GM12872 (cell line): ENCODE measurements around the gene ABCA2.

Experiments
- TF ChIP-seq, protein P1 (sequence below): IDR thresholded peaks from 3 replicates; pipeline ENCODE4 v1.5.1; 2011; ENCODE audit warnings: low read depth, mild to moderate bottlenecking, low read length, moderate library complexity; ENCODE audit not compliant: insufficient read depth

ABCA2 gene

GRCh38 chr9:137067860-137068538, 40.0 kb upstream of the ABCA2 start:
- TF ChIP-seq, protein P1, sequence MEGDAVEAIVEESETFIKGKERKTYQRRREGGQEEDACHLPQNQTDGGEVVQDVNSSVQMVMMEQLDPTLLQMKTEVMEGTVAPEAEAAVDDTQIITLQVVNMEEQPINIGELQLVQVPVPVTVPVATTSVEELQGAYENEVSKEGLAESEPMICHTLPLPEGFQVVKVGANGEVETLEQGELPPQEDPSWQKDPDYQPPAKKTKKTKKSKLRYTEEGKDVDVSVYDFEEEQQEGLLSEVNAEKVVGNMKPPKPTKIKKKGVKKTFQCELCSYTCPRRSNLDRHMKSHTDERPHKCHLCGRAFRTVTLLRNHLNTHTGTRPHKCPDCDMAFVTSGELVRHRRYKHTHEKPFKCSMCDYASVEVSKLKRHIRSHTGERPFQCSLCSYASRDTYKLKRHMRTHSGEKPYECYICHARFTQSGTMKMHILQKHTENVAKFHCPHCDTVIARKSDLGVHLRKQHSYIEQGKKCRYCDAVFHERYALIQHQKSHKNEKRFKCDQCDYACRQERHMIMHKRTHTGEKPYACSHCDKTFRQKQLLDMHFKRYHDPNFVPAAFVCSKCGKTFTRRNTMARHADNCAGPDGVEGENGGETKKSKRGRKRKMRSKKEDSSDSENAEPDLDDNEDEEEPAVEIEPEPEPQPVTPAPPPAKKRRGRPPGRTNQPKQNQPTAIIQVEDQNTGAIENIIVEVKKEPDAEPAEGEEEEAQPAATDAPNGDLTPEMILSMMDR: peak; percentile 84

GRCh38 chr9:137066096-137066861, 38.2 kb upstream of the ABCA2 start:
- TF ChIP-seq, protein P1: no peak

DNA sequence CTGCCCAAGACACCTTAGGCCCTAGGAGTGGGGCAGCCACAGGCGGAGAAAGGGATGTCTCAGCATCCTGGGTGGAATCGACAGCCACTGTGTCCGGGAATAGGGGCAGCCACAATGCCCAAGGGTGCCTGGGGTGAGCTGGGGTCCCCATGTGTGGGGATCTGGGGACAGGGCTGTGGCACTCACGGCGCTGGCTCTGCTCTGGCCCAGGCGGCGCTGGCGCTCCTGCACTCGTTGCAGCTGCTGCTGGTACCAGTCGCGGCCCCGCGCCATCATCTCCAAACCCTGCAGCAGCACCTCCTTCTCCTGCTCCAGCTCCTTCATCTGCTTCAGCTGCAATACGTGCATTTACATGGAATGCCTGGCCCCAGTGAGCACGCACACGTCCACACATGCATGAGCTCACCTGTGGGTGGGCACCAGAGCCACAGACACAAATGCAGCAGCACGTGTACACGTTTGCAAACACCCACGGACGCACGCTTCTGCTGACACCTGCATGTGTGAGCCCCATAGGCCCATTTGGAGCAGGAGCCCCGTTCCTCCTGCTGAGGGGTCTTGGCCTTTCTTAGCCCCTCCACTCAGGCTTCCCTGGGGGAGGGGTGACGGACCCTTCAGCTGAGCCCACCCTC, 37.4 kb upstream of the ABCA2 start:
- TF ChIP-seq, protein P1: no peak

DNA sequence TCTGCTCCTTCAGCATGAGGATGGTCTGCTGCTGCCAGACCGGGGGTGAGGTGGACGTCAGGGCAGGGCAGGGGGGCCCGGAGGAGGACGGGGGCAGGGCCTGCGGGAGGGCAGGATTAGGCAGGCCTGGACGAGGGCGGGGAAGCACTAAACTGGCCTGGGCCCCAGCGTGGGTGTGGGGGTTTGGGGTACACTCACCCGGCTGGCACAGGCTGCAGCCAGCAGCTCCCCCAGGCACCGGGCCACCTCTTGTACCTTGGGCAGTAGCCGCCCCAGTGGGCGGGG, 36.8 kb upstream of the ABCA2 start:
- TF ChIP-seq, protein P1: no peak

DNA sequence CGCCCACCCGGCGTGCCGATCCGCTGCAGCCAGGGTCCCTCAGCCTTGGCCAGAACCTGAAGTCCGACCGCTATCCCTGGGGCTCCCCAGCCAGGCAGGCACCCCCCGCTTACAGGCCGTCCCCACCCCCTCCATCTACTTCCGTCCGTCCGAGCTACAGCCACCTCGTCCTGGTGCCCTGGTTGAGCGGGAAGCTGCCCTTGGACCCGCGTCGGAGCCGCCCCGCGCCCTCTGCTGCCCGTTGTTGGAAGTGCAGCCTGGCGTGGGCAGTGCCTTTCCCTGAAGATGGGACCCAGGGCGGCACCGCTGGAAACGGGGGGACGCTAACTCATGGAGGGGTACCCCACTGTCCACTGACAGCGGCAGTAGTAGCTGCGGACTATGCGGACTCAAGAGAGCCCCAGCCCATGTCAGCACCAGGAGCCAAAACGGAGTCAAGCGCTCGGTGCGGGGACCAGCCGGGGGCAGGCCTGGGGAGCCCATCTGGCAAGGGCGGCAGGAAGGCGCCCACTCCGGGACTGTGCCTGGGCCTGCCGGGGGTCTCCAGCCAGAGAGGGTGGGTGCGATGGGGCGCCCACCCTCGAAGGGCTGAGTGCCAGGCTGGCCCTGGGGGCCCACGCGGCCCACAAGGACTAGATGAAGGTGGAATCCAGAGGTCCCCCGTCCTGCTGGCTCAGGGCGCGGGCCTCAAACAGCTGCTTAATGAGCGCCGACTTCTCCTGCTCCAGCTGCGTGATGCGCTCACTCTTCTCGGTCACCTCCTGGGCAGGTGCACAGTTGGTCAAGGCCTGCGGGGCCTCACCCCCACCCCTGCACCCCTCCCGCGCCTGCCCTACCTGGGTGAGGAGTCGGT, 36.2 kb upstream of the ABCA2 start:
- TF ChIP-seq, protein P1: peak; percentile 91

DNA sequence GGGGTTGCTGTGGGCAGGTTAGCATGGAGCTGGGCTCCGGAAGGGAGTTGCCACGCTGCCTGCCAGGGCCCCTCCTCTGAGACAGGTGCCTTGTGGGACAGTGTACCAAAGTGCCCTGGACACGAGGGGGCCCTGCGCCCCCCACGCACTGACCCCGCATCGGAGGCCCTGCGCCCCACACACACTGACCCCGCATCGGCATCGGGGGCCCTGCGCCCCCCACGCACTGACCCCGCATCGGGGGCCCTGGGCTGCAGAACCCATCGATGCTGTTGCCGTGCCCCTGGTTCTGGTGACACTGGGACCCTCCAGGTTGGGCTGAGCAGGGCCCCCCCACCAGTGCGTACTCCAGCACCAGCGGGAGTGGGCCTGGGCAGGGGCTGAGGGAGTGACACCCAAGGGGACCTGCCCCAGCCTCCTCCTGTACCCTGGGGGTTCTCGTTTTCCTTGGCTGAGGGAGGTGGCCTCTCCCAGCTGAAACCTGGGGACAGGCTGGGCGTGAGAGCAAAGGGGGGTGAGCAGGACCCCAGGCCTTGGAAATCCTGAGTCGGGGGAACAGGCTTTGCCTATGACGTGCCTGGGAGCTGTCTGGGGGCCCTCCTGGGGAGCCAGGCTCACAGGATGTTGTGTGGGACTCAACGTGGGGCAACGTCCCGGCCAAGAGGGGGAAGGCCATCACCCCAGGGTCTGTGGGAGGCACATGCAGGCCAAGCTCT, 35.4 kb upstream of the ABCA2 start:
- TF ChIP-seq, protein P1: no peak

DNA sequence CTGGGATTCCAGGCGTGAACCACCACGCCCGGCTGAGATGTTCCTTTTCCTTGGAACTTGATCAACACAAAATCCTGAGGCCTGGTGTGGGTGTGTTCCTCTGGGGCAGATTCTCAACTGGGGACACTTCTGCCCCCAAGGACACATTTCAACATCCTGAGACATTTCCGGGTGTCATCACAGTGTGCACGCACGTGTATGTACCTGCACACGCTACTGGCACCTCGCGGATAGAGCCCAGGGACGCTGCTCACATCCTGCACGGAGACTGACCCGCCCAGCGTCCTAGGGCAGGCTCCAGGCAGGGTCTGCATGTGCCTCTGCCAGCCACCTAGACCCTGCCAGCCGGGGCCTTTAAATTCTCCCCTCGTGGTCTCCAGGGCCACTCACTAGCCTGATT, 34.3 kb upstream of the ABCA2 start:
- TF ChIP-seq, protein P1: no peak
